ENCODE data around the gene GPR17. TPM values are rescaled to one million over a fixed set of nuclear protein-coding genes. Genes with fewer than 3 reads are reported as not detected.

Gene GPR17
- total RNA-seq, 1 experiment from 2014 or later, result 1.0 TPM

- Histone ChIP-seq H3K4me1 (ENCODE audit: insufficient read depth, low read length) (no peaks in the 10 kb centered on the region), H3K4me3 (ENCODE audit: low read length) (no peak overlapping the region), H3K79me2 (ENCODE audit: low read length) (no peaks in the 10 kb centered on the region), H3K36me3 (ENCODE audit: low read depth, low read length) (no peaks in the 10 kb centered on the region), H3K27me3 (ENCODE audit: low read length) (no peaks in the 10 kb centered on the region), H4K20me1 (ENCODE audit: low read length) (no peaks in the 10 kb centered on the region), H3K9me3 (ENCODE audit: low read length) (no peaks in the 10 kb centered on the region), H3F3A (ENCODE audit: low read length, unreplicated experiment) (no peaks in the 10 kb centered on the region), H3K9me2 (replicated peaks; ENCODE audit: low read length) (no peaks in the 10 kb centered on the region), H3K27ac (ENCODE audit: low read length) (no peak overlapping the region), H3K9ac (ENCODE audit: low read length) (no peak overlapping the region), H2AFZ (ENCODE audit: low read length) (no peak overlapping the region), H3K4me2 (ENCODE audit: low read length) (no peak overlapping the region)
- no peak for ATAC-seq
- no TSS peak for BruUV-seq (replicated peaks)
- ChIA-PET CTCF (no interaction called here), POLR2A (ENCODE audit: unreplicated experiment) (no interaction called here)
- TF ChIP-seq CTCF (conservative IDR thresholded peaks at IDR 0.05; ENCODE audit: low read depth, low read length), result no peak
- TF ChIP-seq EZH2 (IDR thresholded peaks at IDR 0.05; ENCODE audit: low read length, unreplicated experiment), result no peak
- TF ChIP-seq EZH2phosphoT487 (IDR thresholded peaks at IDR 0.05; ENCODE audit: borderline replicate concordance, low read length), result no peak
- intact Hi-C loops (cut with micrococcal nuclease), result no loop called here
- no peak for DNase-seq
Observed at GRCh38 chr2:127658146-127658545, 12.2 kb downstream of the GPR17 start.

GRCh38 chr2:127658641-127659407 lies 12.9 kb downstream of the GPR17 start:
- Histone ChIP-seq H4K20me1 (ENCODE audit: low read length) (no peaks in the 10 kb centered on the region), H3K4me1 (ENCODE audit: insufficient read depth, low read length) (no peaks in the 10 kb centered on the region), H3K9ac (ENCODE audit: low read length) (no peak overlapping the region), H3K27ac (ENCODE audit: low read length) (no peak overlapping the region), H2AFZ (ENCODE audit: low read length) (no peak overlapping the region), H3K36me3 (ENCODE audit: low read depth, low read length) (no peaks in the 10 kb centered on the region), H3K4me2 (ENCODE audit: low read length) (no peak overlapping the region), H3K27me3 (ENCODE audit: low read length) (no peaks in the 10 kb centered on the region), H3K9me2 (replicated peaks; ENCODE audit: low read length) (no peaks in the 10 kb centered on the region), H3F3A (ENCODE audit: low read length, unreplicated experiment) (no peaks in the 10 kb centered on the region), H3K4me3 (ENCODE audit: low read length) (no peak overlapping the region), H3K79me2 (ENCODE audit: low read length) (no peaks in the 10 kb centered on the region), H3K9me3 (ENCODE audit: low read length) (no peaks in the 10 kb centered on the region)
- intact Hi-C loops (cut with micrococcal nuclease), result no loop called here
- ATAC-seq, result no peak
- no peak for TF ChIP-seq EZH2phosphoT487 (IDR thresholded peaks at IDR 0.05; ENCODE audit: borderline replicate concordance, low read length)
- no peak for TF ChIP-seq EZH2 (IDR thresholded peaks at IDR 0.05; ENCODE audit: low read length, unreplicated experiment)
- no peak for TF ChIP-seq CTCF (conservative IDR thresholded peaks at IDR 0.05; ENCODE audit: low read depth, low read length)
- ChIA-PET CTCF (no interaction called here), POLR2A (ENCODE audit: unreplicated experiment) (no interaction called here)
- DNase-seq, result no peak
- no TSS peak for BruUV-seq (replicated peaks)

Measured in PC-3 (cell line).